GM21717 (cell line): ENCODE data around the gene CCL7.

Experiments
- ATAC-seq: cut with Tn5 transposase; IDR thresholded peaks from one replicate; pipeline ENCODE4 v1.9.1; 2021; ENCODE audit warnings: mild to moderate bottlenecking, moderate library complexity; ENCODE audit not compliant: unreplicated experiment

The CCL7 gene

GRCh38 chr17:34285286-34285792 lies 15.3 kb downstream of the CCL7 start, which contains the start of gene CCL11:
TSS of gene CCL11 (plus strand) at chr17:34285742. CDS start at chr17:34285809, 67 bp downstream.
- no peak for ATAC-seq

GRCh38 chr17:34287875-34288274 lies 17.9 kb downstream of the CCL7 start:
- ATAC-seq, result no peak

- no peak for ATAC-seq
These were observed 20.6 kb downstream of the CCL7 start for GRCh38 chr17:34290586-34290985.

GRCh38 chr17:34291721-34292348 lies 21.8 kb downstream of the CCL7 start:
- ATAC-seq, result no peak

GRCh38 chr17:34299027-34299426 lies 29.0 kb downstream of the CCL7 start:
- no peak for ATAC-seq

GRCh38 chr17:34299956-34300577 lies 30.0 kb downstream of the CCL7 start:
- ATAC-seq, result no peak

- ATAC-seq, result no peak
These were observed 30.8 kb downstream of the CCL7 start for GRCh38 chr17:34300652-34301370.

GRCh38 chr17:34301986-34302385 lies 32.0 kb downstream of the CCL7 start:
- no peak for ATAC-seq

GRCh38 chr17:34302636-34303035 lies 32.6 kb downstream of the CCL7 start:
- ATAC-seq, result no peak

GRCh38 chr17:34303606-34304005 lies 33.6 kb downstream of the CCL7 start:
- no peak for ATAC-seq

GRCh38 chr17:34305061-34305460 lies 35.0 kb downstream of the CCL7 start:
- ATAC-seq, result no peak

GRCh38 chr17:34305606-34306005 lies 35.6 kb downstream of the CCL7 start:
- no peak for ATAC-seq

- ATAC-seq, result no peak
These were observed 36.4 kb downstream of the CCL7 start for GRCh38 chr17:34306466-34306865.

- ATAC-seq, result no peak
These were observed 37.1 kb downstream of the CCL7 start for GRCh38 chr17:34307110-34307509.

- no peak for ATAC-seq
These were observed 38.4 kb downstream of the CCL7 start for GRCh38 chr17:34308371-34308770.

GRCh38 chr17:34311291-34311690 lies 41.3 kb downstream of the CCL7 start:
- ATAC-seq, result no peak

- ATAC-seq, result no peak
These were observed 42.1 kb downstream of the CCL7 start for GRCh38 chr17:34312080-34312479.

- ATAC-seq, result no peak
These were observed 43.1 kb downstream of the CCL7 start for GRCh38 chr17:34313164-34313563.

GRCh38 chr17:34314279-34314678 lies 44.3 kb downstream of the CCL7 start:
- ATAC-seq, result no peak

GRCh38 chr17:34318474-34318873 lies 48.5 kb downstream of the CCL7 start:
- no peak for ATAC-seq

GRCh38 chr17:34319039-34319483 lies 49.0 kb downstream of the CCL7 start, which contains the start of gene CCL8:
TSS of gene CCL8 (plus strand) at chr17:34319435. CDS start at chr17:34319502, 67 bp downstream.
- no peak for ATAC-seq
